Spleen (tissue), 7 donors: ENCODE data around the gene RASSF5.

Experiments
- POLR2A ChIP-seq, 3 donors: fragments of 450-650 bp; IDR thresholded peaks; one replicate each; pipeline ENCODE4 v1.5.1; 2017; ENCODE audit warnings: antibody characterized with exemption in 3 of 3, mild to moderate bottlenecking in 1 of 3
- POLR2AphosphoS5 ChIP-seq, 3 donors: sonication (generic); formaldehyde crosslinking; IDR thresholded peaks; one replicate each; pipeline ENCODE4 v1.5.1; 2017; ENCODE audit warnings: antibody characterized with exemption in 3 of 3
- TF ChIP-seq, protein P1 (sequence below), 11 experiments: fragments of 200-600 bp in 7 of 11; fragments of 450-650 bp in 4 of 11; sonication (generic) in 4 of 11; IDR thresholded peaks in 8 of 11; conservative IDR thresholded peaks in 3 of 11; 1 replicate in 7 of 11; 2 replicates in 4 of 11; pipeline versions ENCODE4 v1.4.0 to v1.8.0; 2016 to 2021; ENCODE audit warnings: antibody characterized with exemption in 11 of 11, inconsistent platforms in 4 of 11, mild to moderate bottlenecking in 1 of 11
- donor health status: DM: no; HTN: no; CAD: no; lungs with moderate emphysema.
- donor health status: DM: no; HTN: no; CAD: no.
- donor health status: DM: no; HTN: no; CAD: no.

DNA sequence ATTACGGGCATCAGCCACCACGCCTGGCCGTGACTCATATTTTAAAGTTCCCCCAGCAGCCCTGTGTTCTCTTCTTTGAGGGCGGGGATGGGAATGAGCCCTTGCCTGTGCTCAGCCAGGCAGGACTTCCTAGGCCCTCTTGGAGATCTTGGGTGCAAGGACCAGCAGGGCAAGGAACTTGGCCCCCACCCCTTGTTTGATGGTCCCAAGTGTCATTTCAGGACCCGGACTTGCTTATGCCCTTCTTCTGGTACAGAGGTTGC, 9.3 kb downstream of the RASSF5 start:
- TF ChIP-seq, protein P1, sequence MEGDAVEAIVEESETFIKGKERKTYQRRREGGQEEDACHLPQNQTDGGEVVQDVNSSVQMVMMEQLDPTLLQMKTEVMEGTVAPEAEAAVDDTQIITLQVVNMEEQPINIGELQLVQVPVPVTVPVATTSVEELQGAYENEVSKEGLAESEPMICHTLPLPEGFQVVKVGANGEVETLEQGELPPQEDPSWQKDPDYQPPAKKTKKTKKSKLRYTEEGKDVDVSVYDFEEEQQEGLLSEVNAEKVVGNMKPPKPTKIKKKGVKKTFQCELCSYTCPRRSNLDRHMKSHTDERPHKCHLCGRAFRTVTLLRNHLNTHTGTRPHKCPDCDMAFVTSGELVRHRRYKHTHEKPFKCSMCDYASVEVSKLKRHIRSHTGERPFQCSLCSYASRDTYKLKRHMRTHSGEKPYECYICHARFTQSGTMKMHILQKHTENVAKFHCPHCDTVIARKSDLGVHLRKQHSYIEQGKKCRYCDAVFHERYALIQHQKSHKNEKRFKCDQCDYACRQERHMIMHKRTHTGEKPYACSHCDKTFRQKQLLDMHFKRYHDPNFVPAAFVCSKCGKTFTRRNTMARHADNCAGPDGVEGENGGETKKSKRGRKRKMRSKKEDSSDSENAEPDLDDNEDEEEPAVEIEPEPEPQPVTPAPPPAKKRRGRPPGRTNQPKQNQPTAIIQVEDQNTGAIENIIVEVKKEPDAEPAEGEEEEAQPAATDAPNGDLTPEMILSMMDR (IDR thresholded peaks at IDR 0.05 in 8 of 11, conservative IDR thresholded peaks at IDR 0.05 in 3 of 11): no peak
- TF ChIP-seq POLR2A (IDR thresholded peaks at IDR 0.05): no peak
- TF ChIP-seq POLR2AphosphoS5 (IDR thresholded peaks at IDR 0.05): no peak
